IMR-90 (cell line): ENCODE results near the gene TMEM163.

Source experiments
- CEBPB ChIP-seq: IDR thresholded peaks from 2 replicates; pipeline ENCODE4 v1.6.1; 2012; ENCODE audit warnings: low read depth, low read length, improper control_type of control experiment
- CHD1 ChIP-seq: IDR thresholded peaks from 2 replicates; pipeline ENCODE4 v1.6.1; 2012; ENCODE audit warnings: low read depth, low read length, improper control_type of control experiment
- FOS ChIP-seq: fragments of 150-350 bp; IDR thresholded peaks from 2 replicates; pipeline ENCODE4 v1.6.1; 2016; ENCODE audit warnings: low read depth, low read length
- MAFK ChIP-seq: IDR thresholded peaks from 2 replicates; pipeline ENCODE4 v1.6.1; 2012; ENCODE audit warnings: low read depth, low read length, improper control_type of control experiment
- NFE2L2 ChIP-seq: fragments of 150-350 bp; IDR thresholded peaks from 2 replicates; pipeline ENCODE4 v1.6.1; 2016; ENCODE audit warnings: low read depth, mild to moderate bottlenecking, low read length
- POLR2A ChIP-seq: IDR thresholded peaks from 2 replicates; pipeline ENCODE4 v1.6.1; 2012; ENCODE audit warnings: mild to moderate bottlenecking, low read depth, low read length
- RAD21 ChIP-seq: IDR thresholded peaks from 2 replicates; pipeline ENCODE4 v1.6.1; 2012; ENCODE audit warnings: low read length, improper control_type of control experiment
- RCOR1 ChIP-seq: IDR thresholded peaks from 2 replicates; pipeline ENCODE4 v1.6.1; 2012; ENCODE audit warnings: mild to moderate bottlenecking, low read length, improper control_type of control experiment; ENCODE audit not compliant: insufficient replicate concordance
- RFX5 ChIP-seq: IDR thresholded peaks from 2 replicates; pipeline ENCODE4 v1.8.0; 2012; ENCODE audit warnings: low read depth, mild to moderate bottlenecking, low read length, moderate library complexity
- SMC3 ChIP-seq: fragments of 150-350 bp; IDR thresholded peaks from 2 replicates; pipeline ENCODE4 v1.6.1; 2016; ENCODE audit warnings: low read depth, mild to moderate bottlenecking, antibody characterized with exemption, low read length, moderate library complexity
- TF ChIP-seq, protein P1 (sequence below): fragments of 150-350 bp; IDR thresholded peaks from 2 replicates; pipeline ENCODE4 v1.6.1; 2016; ENCODE audit warnings: low read depth, mild to moderate bottlenecking, low read length, moderate library complexity, borderline replicate concordance
- TF ChIP-seq, protein P2 (sequence below): conservative IDR thresholded peaks from 2 replicates; pipeline ENCODE4 v1.5.1; 2012; ENCODE audit warnings: mild to moderate bottlenecking, low read depth, low read length, improper control_type of control experiment
- TF ChIP-seq, protein P3 (sequence below): fragments of 150-350 bp; IDR thresholded peaks from 2 replicates; pipeline ENCODE4 v1.6.1; 2017; ENCODE audit warnings: mild to moderate bottlenecking, antibody characterized with exemption, low read length, low read depth

DNA sequence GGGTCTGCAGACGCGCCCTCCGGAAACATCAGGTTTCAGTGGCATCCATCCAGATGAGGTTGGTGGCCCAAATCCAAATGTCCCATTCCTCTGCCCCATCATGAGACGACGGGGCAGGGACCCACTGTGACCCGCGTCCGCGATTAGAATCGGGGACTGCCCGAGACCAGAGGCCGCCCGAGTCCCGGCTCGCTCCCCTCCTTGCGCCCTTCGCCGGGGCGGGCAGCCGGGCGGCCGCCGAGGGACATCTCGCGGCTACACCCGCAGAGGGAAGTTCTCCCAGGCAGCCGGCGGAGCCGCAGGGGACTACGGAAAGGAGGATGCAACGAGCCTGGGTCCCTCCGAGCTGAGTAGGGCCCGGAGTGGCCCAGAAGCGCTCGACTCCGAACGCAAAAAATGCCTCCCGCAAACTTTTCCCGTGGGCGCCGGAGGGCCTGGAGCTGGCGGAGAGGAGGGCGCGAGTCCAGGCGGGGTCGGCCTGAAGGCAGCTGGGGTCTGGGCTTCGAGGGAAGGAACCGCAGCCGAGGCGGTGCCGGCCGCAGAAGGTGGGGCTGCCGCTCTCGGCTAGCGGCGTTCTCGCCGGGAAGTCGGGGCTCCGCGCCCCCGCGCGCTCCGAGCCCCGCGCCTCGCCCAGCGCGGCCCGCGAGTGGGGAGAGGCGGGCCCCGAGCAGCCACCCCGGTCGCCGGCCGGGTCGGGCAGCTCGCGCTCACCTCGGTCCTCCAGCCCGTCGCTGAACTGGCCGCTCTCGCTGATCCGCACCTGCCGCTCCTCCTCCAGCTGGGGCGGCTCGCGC, 580 bp downstream of the TMEM163 start:
- TF ChIP-seq, protein P1, sequence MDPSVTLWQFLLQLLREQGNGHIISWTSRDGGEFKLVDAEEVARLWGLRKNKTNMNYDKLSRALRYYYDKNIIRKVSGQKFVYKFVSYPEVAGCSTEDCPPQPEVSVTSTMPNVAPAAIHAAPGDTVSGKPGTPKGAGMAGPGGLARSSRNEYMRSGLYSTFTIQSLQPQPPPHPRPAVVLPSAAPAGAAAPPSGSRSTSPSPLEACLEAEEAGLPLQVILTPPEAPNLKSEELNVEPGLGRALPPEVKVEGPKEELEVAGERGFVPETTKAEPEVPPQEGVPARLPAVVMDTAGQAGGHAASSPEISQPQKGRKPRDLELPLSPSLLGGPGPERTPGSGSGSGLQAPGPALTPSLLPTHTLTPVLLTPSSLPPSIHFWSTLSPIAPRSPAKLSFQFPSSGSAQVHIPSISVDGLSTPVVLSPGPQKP, result no peak
- TF ChIP-seq, protein P2, sequence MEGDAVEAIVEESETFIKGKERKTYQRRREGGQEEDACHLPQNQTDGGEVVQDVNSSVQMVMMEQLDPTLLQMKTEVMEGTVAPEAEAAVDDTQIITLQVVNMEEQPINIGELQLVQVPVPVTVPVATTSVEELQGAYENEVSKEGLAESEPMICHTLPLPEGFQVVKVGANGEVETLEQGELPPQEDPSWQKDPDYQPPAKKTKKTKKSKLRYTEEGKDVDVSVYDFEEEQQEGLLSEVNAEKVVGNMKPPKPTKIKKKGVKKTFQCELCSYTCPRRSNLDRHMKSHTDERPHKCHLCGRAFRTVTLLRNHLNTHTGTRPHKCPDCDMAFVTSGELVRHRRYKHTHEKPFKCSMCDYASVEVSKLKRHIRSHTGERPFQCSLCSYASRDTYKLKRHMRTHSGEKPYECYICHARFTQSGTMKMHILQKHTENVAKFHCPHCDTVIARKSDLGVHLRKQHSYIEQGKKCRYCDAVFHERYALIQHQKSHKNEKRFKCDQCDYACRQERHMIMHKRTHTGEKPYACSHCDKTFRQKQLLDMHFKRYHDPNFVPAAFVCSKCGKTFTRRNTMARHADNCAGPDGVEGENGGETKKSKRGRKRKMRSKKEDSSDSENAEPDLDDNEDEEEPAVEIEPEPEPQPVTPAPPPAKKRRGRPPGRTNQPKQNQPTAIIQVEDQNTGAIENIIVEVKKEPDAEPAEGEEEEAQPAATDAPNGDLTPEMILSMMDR, result no peak
- no peak for TF ChIP-seq POLR2A
- no peak for TF ChIP-seq SMC3
- no peak for TF ChIP-seq RCOR1
- no peak for TF ChIP-seq MAFK
- TF ChIP-seq CEBPB, result no peak
- TF ChIP-seq, protein P3, sequence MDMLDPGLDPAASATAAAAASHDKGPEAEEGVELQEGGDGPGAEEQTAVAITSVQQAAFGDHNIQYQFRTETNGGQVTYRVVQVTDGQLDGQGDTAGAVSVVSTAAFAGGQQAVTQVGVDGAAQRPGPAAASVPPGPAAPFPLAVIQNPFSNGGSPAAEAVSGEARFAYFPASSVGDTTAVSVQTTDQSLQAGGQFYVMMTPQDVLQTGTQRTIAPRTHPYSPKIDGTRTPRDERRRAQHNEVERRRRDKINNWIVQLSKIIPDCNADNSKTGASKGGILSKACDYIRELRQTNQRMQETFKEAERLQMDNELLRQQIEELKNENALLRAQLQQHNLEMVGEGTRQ, result no peak
- TF ChIP-seq RAD21, result no peak
- TF ChIP-seq RFX5, result no peak
- TF ChIP-seq CHD1, result no peak
- TF ChIP-seq NFE2L2, result no peak
- no peak for TF ChIP-seq FOS
